GM18519 (cell line): ENCODE measurements around the gene KLHL5.
"Not testable (repeated sequence)": the region's sequence is repeated elsewhere in the genome, so short reads cannot be mapped to it uniquely, and the experiment has no call there.

Source experiments
- ATAC-seq: cut with Tn5 transposase; IDR thresholded peaks from one replicate; pipeline ENCODE4 v1.9.1; 2021; ENCODE audit warnings: mild to moderate bottlenecking, moderate library complexity; ENCODE audit not compliant: unreplicated experiment, low FRiP score

KLHL5 gene

GRCh38 chr4:39083164-39083563, 21.1 kb downstream of the KLHL5 start:
- no peak for ATAC-seq

GRCh38 chr4:39085891-39086290, 23.9 kb downstream of the KLHL5 start:
- no peak for ATAC-seq

GRCh38 chr4:39096847-39097246, 34.8 kb downstream of the KLHL5 start:
- ATAC-seq: no peak

- no peak for ATAC-seq
Observed at GRCh38 chr4:39097290-39097689, 35.3 kb downstream of the KLHL5 start.

- no peak for ATAC-seq
Observed at GRCh38 chr4:39102297-39102696, 40.3 kb downstream of the KLHL5 start.

- ATAC-seq: no peak
Observed at GRCh38 chr4:39103291-39103690, 41.3 kb downstream of the KLHL5 start.

GRCh38 chr4:39104255-39104654, 42.2 kb downstream of the KLHL5 start:
- no peak for ATAC-seq

GRCh38 chr4:39106011-39106410, 44.0 kb downstream of the KLHL5 start:
- no peak for ATAC-seq

GRCh38 chr4:39114436-39114835, 52.4 kb downstream of the KLHL5 start:
- no peak for ATAC-seq

GRCh38 chr4:39118034-39118658, 56.1 kb downstream of the KLHL5 start:
- ATAC-seq: no peak

- ATAC-seq: no peak
Observed at GRCh38 chr4:39120418-39120817, 58.4 kb downstream of the KLHL5 start.

- peak; percentile 54 for ATAC-seq
Observed at GRCh38 chr4:39124885-39125599, 63.0 kb downstream of the KLHL5 start.

GRCh38 chr4:39125600-39125985, 63.6 kb downstream of the KLHL5 start:
- ATAC-seq: no peak

- no peak for ATAC-seq
Observed at GRCh38 chr4:39126256-39127095, 64.4 kb downstream of the KLHL5 start.

- ATAC-seq: no peak
Observed at GRCh38 chr4:39133623-39134022, 71.6 kb downstream of the KLHL5 start.

GRCh38 chr4:39134683-39135306, 72.8 kb downstream of the KLHL5 start:
- no peak for ATAC-seq

- ATAC-seq: not testable (repeated sequence)
Observed at GRCh38 chr4:39138227-39138626, 76.2 kb downstream of the KLHL5 start.

- no peak for ATAC-seq
Observed at GRCh38 chr4:39146211-39146610, 84.2 kb downstream of the KLHL5 start.

- ATAC-seq: no peak
Observed at GRCh38 chr4:39154009-39154408, 92.0 kb downstream of the KLHL5 start.

GRCh38 chr4:39157520-39157919, 95.5 kb downstream of the KLHL5 start:
- ATAC-seq: no peak

- ATAC-seq: no peak
Observed at GRCh38 chr4:39166177-39166576, 104.1 kb downstream of the KLHL5 start.
